Esophagus muscularis mucosa (tissue), 3 donors: Measurements from ENCODE around the gene HTR3D.

ENCODE experiments used
- CTCF ChIP-seq, 3 experiments: fragments of 200-600 bp in 2 of 3; fragments of 450-650 bp in 1 of 3; sonication (generic) in 2 of 3; IDR thresholded peaks; one replicate each; pipeline ENCODE4 v1.5.1; 2017 to 2019; ENCODE audit warnings: antibody characterized with exemption in 3 of 3, mild to moderate bottlenecking in 2 of 3, moderate library complexity in 1 of 3
- EP300 ChIP-seq: sonication (generic); formaldehyde crosslinking; IDR thresholded peaks from one replicate; pipeline ENCODE4 v1.6.1; 2017; ENCODE audit warnings: antibody characterized with exemption

GRCh38 chr3:184029443-184029842 is 2.1 kb upstream of the HTR3D start:
- TF ChIP-seq CTCF (IDR thresholded peaks at IDR 0.05) = no peak
- no peak for TF ChIP-seq EP300
